Renal cortical epithelial cell (primary cell): ENCODE results near the gene ANTKMT. TPM values are rescaled to one million over a fixed set of nuclear protein-coding genes. Genes with fewer than 3 reads are reported as not detected.

Source experiments
- DNase-seq: peaks from one replicate; pipeline ENCODE4 v3.0.0-alpha.2; 2011; ENCODE audit warnings: low read depth
- total RNA-seq: library from RNA; depleted of rRNA; stranded (reverse); fragments of >200 nt; gene quantifications from 2 replicates; pipeline ENCODE4 v1.2.3, GENCODE V29; 2014

Gene ANTKMT
- 23.1 and 73.8 TPM in 2 replicates for total RNA-seq

GRCh38 chr16:720990-721764 lies at the start of gene ANTKMT:
Gene ANTKMT (plus strand): TSS chr16:721146. CDS start chr16:721275, 129 bp downstream.
- DNase-seq, result peak; percentile 44

GRCh38 chr16:671353-672131 lies 49.4 kb upstream of the ANTKMT start:
- DNase-seq, result no peak

- no peak for DNase-seq
Measured at GRCh38 chr16:672371-672770, 48.6 kb upstream of the ANTKMT start.

GRCh38 chr16:672851-673250 lies 48.1 kb upstream of the ANTKMT start:
- no peak for DNase-seq

- no peak for DNase-seq
Measured at GRCh38 chr16:673399-673991, 47.5 kb upstream of the ANTKMT start.

GRCh38 chr16:674214-674881 lies 46.6 kb upstream of the ANTKMT start:
- DNase-seq, result no peak

- DNase-seq, result no peak
Measured at GRCh38 chr16:674968-675883, 45.7 kb upstream of the ANTKMT start, which contains the start of gene RHBDL1. Gene RHBDL1 (plus strand): TSS chr16:675671. CDS start chr16:675791, 120 bp downstream.

GRCh38 chr16:675884-676564 lies 44.9 kb upstream of the ANTKMT start:
- no peak for DNase-seq

GRCh38 chr16:676565-676902 lies 44.4 kb upstream of the ANTKMT start:
- DNase-seq, result no peak

- DNase-seq, result no peak
Measured at GRCh38 chr16:676913-677312, 44.0 kb upstream of the ANTKMT start.

- DNase-seq, result no peak
Measured at GRCh38 chr16:677316-678190, 43.4 kb upstream of the ANTKMT start.

- no peak for DNase-seq
Measured at GRCh38 chr16:678209-678857, 42.6 kb upstream of the ANTKMT start.

GRCh38 chr16:678858-679813 lies 41.8 kb upstream of the ANTKMT start:
- peak; percentile 27 for DNase-seq

- peak; percentile 42 for DNase-seq
Measured at GRCh38 chr16:679814-680624, 40.9 kb upstream of the ANTKMT start, which contains the start of gene STUB1. Gene STUB1 (plus strand): TSS chr16:680410. CDS start chr16:680526, 116 bp downstream.

- DNase-seq, result no peak
Measured at GRCh38 chr16:680625-680945, 40.4 kb upstream of the ANTKMT start.

- DNase-seq, result no peak
Measured at GRCh38 chr16:680967-681745, 39.8 kb upstream of the ANTKMT start.
